GM19240 (cell line): ENCODE results near the gene AEBP1.
A peak's percentile ranks its signal among the peaks of the same experiment; 100 is the strongest.
"Not testable (repeated sequence)": the region's sequence is repeated elsewhere in the genome, so short reads cannot be mapped to it uniquely, and the experiment has no call there.

Experiments used
- DNase-seq: peaks from one replicate; pipeline ENCODE4 v3.0.0; 2011; ENCODE audit warnings: low spot score; ENCODE audit not compliant: insufficient read length

The AEBP1 gene

DNA sequence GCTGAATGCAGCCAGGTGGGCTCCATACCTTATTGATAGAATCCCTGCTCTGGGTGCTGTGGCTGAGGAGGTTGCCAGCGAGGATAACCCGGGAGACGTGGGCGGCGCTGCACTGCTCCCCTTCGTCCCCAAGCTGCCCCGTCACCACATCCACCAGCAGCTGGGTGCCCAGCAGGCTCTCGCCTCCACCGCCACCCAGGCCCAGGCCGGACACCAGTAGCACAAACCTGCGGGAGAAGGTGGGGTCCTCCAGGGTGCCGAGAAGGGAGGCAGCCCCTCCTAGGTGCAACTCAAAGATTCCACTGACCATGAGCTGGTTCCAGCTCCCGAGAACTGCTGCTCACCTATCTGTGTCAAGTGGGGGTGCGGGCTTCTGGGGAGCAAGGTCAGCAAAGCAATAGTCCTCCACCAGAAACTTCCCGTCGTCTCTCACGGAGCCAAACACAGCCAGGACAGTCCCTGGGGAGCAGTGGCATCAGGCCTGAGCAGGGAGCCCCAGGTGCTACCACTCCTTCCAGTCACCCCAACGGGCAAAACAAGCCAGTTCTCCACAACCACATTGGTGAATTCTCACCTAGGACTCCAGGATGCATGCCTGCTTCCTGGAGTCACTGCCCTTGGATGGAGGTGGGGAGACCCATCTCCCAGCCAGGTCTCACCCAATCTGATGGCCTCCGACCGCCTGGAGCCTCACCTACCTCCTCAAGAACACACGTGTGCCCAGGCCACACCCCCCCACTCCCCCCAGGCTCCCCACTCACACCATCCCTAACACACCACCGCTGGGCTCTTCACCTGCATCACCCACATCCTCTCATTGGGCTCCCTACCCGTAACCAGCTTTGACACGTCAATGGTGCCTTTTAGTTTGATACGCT, 12.9 kb downstream of the AEBP1 start:
- DNase-seq, result no peak

DNA sequence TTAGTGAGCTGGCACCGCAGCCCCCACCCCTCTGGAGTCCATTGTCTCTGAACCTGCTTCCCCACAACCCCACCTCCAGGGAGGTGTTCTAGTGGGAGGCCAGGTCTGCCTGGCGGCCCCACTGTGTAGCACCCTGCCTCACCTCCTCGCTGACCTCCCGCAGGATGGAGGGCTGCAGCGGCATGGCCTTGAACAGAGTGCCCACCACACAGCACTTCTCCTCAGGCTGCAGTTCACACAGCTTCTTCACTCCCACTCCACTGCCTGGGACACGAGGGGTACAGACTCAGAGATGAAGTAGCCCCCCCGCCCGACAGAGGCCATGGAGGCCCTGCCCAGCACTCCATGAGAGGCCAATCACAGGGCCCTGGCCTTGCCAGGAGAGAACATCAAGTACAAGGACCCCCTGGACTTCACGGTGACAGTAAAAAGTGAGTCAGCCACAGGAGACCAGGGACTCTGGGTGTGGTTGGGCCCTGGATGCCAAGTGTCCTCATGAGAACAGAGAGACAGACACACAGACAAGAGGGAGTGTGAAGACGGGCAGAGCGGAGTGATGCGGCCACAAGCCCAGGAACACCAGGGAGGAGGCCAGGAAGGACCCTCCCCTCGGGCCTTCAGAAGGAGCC, 13.8 kb downstream of the AEBP1 start:
- DNase-seq, result no peak

DNA sequence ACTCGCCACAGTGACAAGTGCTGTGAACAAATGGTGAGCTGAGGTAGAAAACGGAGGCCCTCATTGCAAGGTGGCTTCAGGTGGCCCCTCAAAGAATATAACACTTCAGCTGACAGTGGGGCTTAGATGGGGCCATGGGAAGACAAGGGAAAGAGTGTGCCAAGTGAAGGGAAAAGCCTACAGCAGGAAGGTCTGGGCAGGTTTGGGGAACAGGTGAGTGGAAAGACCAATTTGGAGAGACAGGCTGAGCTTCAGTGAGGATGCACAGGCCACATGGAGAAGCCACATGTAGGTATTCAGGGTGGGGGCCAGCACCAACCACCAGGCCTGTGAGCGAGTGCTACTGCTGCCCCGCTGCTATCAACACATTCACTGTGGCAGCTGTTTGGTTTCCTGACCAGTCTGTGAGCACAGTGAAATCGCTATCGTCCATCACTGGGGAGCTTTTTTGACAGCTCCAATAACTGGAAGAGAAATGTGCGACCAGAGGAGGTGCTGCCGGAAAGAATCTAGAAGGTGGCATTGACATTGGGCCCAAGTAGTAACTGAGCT, 15.8 kb downstream of the AEBP1 start:
- no peak for DNase-seq

DNA sequence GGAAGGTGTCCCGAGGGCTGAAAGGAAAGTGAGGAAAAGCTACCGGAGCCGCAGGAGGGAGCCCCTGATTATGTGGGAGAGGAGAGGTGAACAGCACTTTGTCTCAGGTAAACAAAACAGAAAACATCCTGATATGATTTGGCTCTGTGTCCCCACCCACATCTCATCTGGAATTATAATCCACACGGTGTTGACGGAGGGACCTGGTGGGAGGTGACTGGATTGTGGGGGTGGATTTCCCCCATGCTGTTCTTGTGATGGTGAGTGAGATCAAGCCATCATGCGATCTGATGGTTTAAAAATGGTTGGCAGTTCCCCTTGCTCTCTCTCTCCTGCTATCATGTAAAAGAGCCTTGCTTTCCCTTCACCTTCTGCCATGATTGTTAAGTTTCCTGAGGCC, 16.2 kb downstream of the AEBP1 start:
- no peak for DNase-seq

DNA sequence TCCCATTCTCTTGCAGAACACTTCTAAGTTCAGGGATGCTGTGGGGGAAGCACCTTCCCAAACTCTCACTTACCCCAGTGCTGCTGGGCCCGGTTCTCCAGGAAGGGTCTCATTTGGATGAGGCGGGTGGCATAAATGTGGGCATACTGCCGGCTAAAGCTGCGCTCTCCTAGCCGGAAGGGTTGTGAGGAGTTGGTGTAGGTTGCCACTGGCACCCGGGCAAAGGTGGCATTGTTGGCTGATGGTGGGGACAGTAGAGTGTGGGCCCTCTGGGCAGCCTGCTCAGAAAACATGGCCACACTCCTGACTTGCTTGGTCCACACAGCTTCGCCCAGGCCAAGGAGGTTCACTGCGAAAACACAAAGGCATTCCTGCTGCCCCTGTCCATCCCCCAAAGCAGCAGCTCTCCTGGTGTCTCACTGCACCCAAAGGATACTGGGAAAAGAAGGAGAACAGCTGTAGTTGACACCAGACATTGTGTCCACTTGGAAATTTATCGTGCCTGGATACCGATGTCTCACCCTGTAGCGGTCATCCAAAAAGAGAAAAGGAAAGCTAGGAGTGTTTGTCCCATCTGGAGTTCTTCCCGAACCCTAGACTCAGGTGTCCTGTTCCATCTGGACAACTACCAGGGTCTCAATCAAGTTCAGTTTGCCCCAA, 17.7 kb downstream of the AEBP1 start:
- no peak for DNase-seq

DNA sequence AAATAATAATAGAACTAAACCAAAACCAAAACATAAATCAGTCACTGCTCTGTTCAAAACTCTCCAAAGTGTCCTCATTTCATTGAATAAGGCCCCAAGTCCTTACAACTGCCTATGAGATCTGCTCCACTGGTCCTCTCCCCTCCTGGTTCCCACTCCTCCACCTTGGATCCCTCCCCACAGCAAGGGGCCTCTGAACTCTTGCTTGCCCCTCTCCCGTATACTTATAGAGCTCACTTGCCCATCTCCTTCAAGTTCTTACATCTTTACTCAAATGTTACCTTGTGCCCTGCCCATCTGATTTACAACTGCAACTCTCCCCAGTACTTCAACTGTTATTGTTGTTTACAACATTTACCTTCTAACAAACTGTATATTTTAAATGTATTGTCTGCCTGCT, 18.4 kb downstream of the AEBP1 start:
- no peak for DNase-seq

DNA sequence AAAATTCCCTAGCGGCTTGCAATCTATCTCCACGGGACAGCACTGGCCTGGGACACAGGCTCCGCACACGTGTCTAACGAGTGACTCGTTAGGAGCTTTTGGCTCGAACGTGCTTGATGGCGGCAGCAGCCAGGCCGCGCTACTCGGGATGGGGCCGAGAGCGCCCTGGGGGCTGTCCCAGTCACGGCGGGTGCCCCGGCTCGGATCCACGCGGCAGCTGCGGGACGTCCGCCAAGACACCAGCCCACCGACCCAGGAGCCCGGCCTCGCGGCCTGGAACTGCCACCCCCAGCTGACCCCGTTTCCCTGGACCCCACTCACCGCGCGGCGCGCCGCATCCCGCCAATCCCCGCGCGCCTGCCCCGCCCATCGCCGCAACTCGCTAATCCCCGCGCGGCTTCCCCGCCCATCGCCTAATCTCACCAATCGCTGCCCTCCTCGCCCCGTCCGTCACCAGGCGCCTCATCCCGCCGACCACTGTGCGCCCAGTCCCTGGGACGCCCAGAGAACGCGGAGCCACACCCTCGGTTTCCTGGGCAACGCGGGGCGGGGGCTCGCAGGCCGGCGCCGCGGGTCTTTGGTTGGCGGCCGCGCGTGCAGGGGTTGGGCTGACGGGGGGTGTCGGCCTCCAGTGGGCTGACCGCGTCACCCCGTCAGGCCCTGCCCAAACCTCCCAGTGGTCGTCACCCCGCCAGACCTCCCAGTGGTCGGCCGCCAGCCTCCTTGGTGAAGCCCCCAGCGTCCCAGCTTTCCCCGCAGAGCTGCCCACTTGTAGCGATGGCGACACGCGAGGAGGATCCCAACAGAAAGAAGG, 19.3 kb downstream of the AEBP1 start, which contains the start of gene POLD2:
TSS of gene POLD2 (minus strand) at position 359 of the 814 bp plus-strand sequence. CDS start 1,495 bp downstream, outside the sequence.
- peak; percentile 100 for DNase-seq

DNA sequence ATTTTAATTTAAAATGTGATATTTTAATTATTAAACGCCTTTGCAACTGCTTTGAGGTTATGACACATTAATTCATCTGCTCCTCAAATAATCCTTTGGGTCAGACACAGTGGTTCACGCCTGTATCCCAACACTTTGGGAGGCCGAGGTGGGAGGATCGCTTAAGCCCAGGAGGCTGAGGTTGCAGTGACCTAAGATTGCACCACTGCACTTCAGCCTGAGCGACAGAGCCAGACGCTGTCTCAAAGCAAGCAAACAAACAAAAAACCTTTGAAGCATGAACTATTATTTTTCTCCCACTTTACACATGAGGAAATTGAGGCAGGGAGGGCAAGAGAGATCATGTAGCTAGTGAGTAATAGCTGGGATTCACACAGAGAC, 20.7 kb downstream of the AEBP1 start:
- no peak for DNase-seq

DNA sequence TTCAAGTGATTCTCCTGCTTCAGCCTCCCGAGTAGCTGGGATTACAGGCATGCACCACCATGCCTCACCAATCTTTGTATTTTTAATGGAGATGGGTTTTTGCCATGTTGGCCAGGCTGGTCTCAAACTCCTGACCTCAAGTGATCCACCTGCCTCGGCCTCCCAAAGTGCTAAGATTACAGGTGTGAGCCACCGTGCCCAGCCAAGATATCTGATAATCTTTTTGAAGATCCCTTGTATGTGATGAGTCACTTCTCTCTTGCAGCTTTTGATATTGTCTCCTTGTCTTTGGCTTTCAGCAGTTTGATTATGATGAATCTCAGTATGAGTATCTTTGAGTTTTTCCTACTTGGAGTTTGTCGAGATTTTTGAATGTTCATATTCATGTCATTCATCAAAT, 22.4 kb downstream of the AEBP1 start:
- DNase-seq, result not testable (repeated sequence)

DNA sequence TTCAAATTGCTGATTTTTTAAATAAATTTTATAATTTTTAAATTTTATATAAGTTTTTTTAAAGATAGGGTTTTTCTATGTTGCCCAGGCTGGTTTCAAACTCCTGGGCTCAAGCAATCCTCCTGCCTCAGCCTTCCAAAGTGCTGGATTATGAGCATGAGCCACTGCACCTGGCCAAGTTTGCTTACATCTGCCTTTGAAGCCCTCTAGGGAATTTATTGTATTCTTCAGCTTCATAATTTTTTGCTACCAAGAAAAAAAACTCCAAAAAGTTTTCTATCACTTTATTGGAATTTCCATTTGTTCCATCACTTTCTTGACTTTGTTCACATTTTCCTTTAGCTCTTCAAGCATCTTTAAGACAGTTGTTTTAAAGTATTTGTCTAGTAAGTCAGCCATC, 23.0 kb downstream of the AEBP1 start:
- DNase-seq, result no peak

DNA sequence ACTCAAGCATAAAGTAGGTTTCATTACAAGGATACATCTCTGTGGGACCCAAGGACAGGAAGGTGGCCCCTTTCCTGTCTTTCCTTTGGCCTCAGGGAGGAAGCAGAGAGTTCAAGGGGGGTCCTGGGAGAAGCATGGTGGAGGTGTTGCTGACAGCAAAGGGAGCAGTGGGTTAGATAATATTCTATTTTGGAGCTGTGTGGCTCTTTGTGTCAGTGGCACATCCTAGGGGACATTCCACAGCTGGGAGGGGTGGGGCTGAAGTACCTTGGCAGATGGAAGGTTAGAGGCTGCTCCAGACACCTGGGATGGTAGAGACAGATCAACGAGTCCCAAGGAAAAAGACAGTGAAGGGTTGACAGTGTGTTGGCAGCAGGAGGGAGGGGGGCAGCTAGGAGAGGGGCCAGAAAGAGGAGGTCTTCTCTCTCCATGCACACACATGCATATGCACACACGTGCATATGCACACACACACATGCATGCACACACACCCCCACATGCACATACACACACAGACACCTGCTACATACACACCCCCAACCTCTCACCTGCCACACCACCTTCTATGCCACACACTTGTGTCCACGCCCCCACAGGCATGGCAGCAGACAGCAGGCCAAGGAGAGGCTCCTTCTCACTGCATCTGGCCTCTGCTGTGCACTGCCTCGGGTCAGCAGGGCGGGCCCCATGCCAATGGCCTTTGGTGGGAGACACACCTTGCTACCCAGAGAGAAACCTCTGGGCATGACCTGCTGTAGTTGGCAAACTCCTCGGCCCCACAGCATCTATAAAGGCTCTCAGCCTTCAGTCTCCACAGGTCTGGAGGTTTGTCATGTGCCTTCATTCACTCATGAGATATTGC, 24.8 kb downstream of the AEBP1 start:
- DNase-seq, result no peak

DNA sequence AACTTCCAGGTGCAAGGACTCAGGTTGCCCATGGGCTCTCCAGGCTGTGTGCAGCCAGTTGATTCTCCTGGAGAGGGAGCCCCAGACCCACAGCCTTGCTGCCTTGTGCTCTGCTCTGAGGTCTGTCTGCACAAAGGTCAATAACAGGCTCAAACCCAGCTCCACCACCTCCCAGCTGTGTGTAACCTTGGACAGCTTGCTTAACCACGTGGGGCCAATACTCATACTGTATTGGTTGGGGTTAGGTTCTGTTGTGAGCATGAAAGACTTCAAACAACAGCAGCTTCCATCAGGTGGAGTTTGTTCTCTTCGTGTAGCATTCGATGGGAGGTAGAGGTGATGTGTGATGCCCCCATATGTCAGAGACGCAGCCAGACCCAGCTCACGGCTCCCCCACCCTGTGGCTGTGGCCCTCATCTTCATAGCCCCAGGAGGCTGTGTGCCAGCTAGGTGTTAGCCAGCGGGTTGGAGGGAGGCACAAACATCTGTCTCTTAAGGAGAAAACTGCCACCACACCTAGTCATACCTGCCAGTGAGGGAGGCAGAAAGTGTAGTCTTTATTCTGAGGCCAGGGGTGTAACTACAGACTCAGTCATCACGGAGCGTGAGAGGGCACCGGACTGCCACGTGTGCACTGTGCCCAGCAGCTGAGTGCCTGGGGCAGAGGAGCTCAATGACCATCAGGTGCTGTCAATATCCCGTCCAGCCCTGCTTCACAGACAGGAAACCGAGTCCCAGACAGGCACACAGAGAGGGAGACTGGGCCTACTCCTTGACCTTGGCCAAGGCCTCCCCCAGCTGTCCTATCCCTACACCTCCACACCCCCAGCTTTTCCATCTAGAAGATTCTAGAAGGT, 27.3 kb downstream of the AEBP1 start:
- no peak for DNase-seq

DNA sequence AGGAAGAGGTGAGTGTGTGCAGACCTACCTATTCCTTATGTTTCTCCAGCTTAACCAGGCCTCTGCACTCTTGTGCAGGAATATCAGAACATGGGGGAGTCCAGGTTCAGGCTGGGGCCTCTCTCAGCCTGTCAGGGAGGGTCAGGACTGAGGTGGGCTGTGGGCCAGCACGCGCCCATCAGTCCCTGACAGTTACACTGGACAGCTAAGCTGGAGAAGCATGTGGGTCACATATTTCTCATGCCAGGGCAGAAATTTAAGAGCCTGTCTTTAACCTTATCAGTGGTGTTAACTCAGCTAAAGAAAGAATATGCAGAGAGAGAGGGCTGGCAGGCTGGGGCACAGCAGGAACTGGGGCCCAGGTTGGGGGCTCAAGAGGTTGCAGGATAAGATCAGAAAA, 27.9 kb downstream of the AEBP1 start:
- DNase-seq, result no peak

DNA sequence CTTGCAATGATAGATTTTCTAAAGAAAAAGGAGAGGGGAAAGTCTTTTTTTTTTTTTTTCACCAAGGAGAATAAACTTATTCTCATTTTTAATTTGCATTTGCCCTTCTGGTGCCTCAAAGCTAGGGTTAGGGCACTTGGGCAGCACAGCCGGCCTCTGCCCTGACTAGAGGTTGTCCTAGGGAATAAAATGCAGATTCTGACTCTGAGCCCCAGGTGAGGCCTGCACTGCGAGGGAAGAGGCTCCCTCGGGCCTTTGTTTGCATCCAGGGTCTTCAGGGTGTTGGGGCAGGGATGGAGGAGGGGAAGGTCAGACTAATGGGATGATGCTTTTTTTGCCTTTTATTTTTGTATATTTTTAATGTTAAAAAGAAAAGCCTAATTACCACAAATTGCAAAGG, 29.1 kb downstream of the AEBP1 start:
- no peak for DNase-seq

DNA sequence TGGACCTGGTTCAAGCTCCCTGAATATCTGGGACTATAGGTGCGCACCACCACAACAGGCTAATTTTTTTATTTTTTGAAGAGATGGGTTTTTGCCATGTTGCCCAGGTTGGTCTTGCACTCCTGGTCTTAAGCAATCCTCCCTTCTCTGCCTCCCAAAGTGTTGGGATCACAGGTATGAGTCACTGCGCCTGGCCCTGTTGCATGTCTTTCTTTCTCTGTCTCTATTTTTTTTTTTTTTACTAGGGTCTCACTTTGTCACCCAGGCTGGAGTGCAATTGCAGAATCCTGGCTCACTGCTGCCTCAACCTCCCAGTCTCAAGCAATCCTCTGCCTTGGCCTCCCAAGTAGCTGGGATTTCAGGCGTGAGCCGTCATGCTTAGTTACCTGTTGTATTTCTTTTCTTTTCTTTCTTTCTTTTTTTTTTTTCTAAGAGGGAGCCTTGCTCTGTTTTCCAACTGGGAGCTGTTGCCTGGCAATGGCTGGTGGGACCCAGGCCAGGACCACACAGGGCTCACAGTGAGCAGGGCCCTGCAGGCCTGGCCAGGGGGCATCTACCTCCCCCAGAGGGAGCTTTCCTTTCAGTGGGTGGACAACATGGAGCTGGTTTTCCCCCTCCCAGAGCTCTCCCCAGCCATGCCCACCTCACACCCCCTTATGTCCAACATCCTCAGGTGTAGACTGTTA, 30.9 kb downstream of the AEBP1 start:
- no peak for DNase-seq

DNA sequence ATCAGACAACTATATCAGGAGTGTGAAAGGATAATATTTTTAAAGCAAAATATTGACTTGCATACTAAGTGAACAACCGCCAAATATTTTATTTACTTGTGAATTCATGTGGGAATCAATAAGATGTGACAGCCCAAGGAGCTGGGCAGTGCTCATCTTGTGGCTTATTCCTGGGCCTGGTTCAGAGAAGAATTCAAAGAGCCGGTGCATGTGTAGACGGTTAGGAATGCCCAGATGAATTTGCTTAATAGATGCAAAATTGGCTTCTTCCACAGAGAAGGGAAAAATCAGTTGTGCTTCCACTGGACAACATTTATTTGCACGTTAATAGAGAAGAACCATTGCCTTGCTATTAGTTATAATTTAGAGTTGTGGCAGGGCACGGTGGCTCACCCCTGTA, 32.6 kb downstream of the AEBP1 start:
- no peak for DNase-seq

DNA sequence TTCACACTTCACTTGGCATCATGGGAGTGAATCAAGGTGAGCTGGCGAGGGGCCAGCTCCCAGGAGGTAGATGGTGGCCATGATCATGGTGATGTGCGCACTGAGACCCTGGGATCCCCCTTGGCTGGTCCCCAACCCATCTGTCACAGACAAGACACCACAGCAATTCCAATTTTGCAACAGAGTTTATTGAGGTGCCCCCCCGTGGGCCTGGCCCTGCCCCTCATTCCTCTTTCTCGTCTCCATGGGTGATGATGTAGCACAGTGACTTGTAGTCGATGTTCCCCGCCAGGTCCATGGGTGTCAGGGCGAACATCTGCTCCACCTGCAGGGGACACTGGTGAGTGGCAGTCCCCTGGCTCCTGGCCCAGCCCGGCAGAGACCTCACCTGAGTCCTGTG, 34.6 kb downstream of the AEBP1 start:
- DNase-seq, result no peak

DNA sequence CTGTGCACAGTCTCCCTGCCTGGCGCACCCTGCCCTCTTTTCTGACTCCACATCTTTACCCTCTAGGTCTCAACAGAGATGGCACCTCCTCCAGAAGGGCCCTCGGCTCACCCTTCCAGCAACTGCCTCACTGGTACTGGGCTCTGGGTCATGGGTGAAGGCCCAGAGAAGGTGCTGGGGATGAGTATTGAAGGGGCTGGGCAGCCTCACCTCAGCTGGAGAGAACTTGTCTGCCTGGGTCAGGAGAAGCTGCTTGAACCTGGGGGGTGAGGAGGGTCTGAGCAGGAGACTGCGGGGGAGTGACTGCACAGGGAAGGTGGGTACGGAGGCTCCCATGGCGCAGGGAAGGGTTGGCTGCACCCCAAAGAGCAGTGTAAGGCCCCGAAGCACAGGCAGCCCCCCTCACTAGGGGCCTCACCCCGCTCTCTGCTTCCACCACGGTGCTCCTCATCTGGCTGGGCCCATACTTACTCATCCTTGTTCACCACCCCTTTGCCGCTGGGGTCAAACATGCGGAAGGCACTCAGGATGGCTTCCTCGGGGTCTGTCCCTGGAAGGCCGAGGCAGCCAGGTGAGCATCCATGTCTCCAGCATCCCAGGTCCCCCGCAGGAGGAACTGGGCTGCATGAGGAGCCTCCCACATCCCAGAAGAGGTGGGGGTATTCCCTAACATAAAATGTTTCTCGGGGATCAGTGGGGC, 35.3 kb downstream of the AEBP1 start:
- DNase-seq, result no peak
